Measurements from ENCODE around the gene KANK4. TPM values are rescaled to one million over a fixed set of nuclear protein-coding genes. Genes with fewer than 3 reads are reported as not detected.

KANK4 gene
- total and polyA plus RNA-seq, 2 of the 4 experiments (the other 2 are of a cell fraction): not detected

DNA sequence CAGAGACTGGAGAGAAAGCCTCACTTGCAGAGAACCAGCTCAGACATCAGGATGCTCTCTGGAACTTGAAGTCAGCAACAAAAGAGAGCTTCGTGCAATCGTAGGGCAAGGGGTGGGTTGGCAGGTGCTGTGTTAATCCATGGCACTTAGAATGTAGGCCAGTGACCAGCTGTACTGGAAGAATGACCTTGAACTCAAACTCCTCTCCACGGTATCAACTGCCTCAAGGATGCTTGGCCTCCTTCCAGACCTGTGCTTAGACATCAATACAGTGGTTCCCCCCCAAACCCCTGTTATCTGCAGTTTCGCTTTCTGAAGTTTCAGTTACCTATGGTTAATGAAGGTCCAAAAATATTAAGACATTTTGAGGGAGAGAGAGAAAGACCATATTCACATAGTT, 6.5 kb downstream of the KANK4 start:
- Histone ChIP-seq H3K36me3 (ENCODE audit: control insufficient read depth, insufficient read depth, low read length) (no peaks in the 10 kb centered on the region), H3K23ac (ENCODE audit: low read depth, low read length) (no peak overlapping the region), H3K9me3 (ENCODE audit: control insufficient read depth, insufficient read depth, low read length) (no peaks in the 10 kb centered on the region), H2BK120ac (ENCODE audit: low read depth, low read length) (no peak overlapping the region), H4K5ac (ENCODE audit: low read depth, low read length) (no peak overlapping the region), H2BK5ac (ENCODE audit: low read depth, low read length, poor library complexity, severe bottlenecking) (no peak overlapping the region), H3K27ac (ENCODE audit: insufficient read depth, low read length) (no peak overlapping the region), H3K9me1 (ENCODE audit: insufficient read depth, low read length) (no peaks in the 10 kb centered on the region), H3K4me3 (ENCODE audit: insufficient read depth, low read depth, low read length) (no peak overlapping the region), H4K8ac (ENCODE audit: low read depth in 2 of 2, low read length in 2 of 2) (no peak overlapping the region), H3K56ac (ENCODE audit: extremely low read depth, insufficient read depth, low read length) (no peak overlapping the region), H2AK9ac (replicated peaks; ENCODE audit: low read depth, low read length, poor library complexity) (no peak overlapping the region), H3K9ac (ENCODE audit: low read depth, low read length) (no peak overlapping the region), H3K4ac (ENCODE audit: low read depth, low read length) (no peak overlapping the region), H4K20me1 (ENCODE audit: insufficient read depth, low read length) (no peaks in the 10 kb centered on the region), H2BK20ac (ENCODE audit: low read depth, low read length) (no peak overlapping the region), H4K91ac (ENCODE audit: insufficient read depth, low read depth, low read length) (no peak overlapping the region), H3K79me1 (ENCODE audit: low read depth in 1 of 2, low read length in 2 of 2) (no peaks in the 10 kb centered on the region), H3K4me2 (ENCODE audit: low read depth, low read length) (no peak overlapping the region), H3K14ac (replicated peaks; ENCODE audit: low read depth, low read length) (no peak overlapping the region), H2AK5ac (ENCODE audit: low read depth, low read length) (no peak overlapping the region), H2BK15ac (ENCODE audit: low read depth, low read length) (no peak overlapping the region), H3K27me3 (ENCODE audit: control insufficient read depth, insufficient read depth, low read length) (peaks cover 9% of the 10 kb centered on the region), H3K18ac (ENCODE audit: low read depth, low read length) (no peak overlapping the region), H2AFZ (replicated peaks; ENCODE audit: low read length, poor library complexity) (no peak overlapping the region), H3K4me1 (ENCODE audit: control insufficient read depth, insufficient read depth, low read length) (no peaks in the 10 kb centered on the region)
- no peak for ATAC-seq (ENCODE audit: low read depth)
- BruUV-seq (replicated peaks): no TSS peak
- ChIA-PET CTCF (no interaction called here), POLR2A (ENCODE audit: unreplicated experiment) (no interaction called here)
- intact Hi-C loops (cut with micrococcal nuclease): no loop called here
- in situ Hi-C loops (cut with MboI; ENCODE audit: low sequenced_read_pairs): no loop called here
- no peak for DNase-seq
- 80% methylated on average over 1 of the region's 4 CpGs; no CpG with 5 or more reads in 1 of the 2 experiments for WGBS, 2 experiments (ENCODE audit: extremely low coverage in 2 of 2, insufficient read length in 1 of 2)
- dilution Hi-C loops (cut with HindIII; ENCODE audit: low sequenced_read_pairs, unreplicated experiment): no loop called here
- TF ChIP-seq RCOR1 (IDR thresholded peaks at IDR 0.05; ENCODE audit: insufficient replicate concordance, low read length) (no peak), SMC3 (IDR thresholded peaks at IDR 0.05; ENCODE audit: low read depth, low read length) (no peak), MXI1 (IDR thresholded peaks at IDR 0.05; ENCODE audit: borderline replicate concordance, low read depth, low read length) (no peak), RAD21 (IDR thresholded peaks at IDR 0.05; ENCODE audit: low read length) (no peak), NFE2L2 (IDR thresholded peaks at IDR 0.05; ENCODE audit: low read depth, low read length) (no peak), FOS (IDR thresholded peaks at IDR 0.05; ENCODE audit: low read depth, low read length) (no peak), MAFK (IDR thresholded peaks at IDR 0.05; ENCODE audit: low read depth, low read length) (no peak), CHD1 (IDR thresholded peaks at IDR 0.05; ENCODE audit: low read depth, low read length) (no peak), BHLHE40 (IDR thresholded peaks at IDR 0.05; ENCODE audit: low read depth, low read length) (no peak), RFX5 (IDR thresholded peaks at IDR 0.05; ENCODE audit: low read depth, low read length) (no peak), POLR2A (IDR thresholded peaks at IDR 0.05; ENCODE audit: low read depth, low read length) (no peak), MAZ (IDR thresholded peaks at IDR 0.05; ENCODE audit: borderline replicate concordance, low read depth, low read length) (no peak)
- TF ChIP-seq, protein P1, sequence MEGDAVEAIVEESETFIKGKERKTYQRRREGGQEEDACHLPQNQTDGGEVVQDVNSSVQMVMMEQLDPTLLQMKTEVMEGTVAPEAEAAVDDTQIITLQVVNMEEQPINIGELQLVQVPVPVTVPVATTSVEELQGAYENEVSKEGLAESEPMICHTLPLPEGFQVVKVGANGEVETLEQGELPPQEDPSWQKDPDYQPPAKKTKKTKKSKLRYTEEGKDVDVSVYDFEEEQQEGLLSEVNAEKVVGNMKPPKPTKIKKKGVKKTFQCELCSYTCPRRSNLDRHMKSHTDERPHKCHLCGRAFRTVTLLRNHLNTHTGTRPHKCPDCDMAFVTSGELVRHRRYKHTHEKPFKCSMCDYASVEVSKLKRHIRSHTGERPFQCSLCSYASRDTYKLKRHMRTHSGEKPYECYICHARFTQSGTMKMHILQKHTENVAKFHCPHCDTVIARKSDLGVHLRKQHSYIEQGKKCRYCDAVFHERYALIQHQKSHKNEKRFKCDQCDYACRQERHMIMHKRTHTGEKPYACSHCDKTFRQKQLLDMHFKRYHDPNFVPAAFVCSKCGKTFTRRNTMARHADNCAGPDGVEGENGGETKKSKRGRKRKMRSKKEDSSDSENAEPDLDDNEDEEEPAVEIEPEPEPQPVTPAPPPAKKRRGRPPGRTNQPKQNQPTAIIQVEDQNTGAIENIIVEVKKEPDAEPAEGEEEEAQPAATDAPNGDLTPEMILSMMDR (conservative IDR thresholded peaks at IDR 0.05; ENCODE audit: low read depth, low read length): no peak
- TF ChIP-seq, protein P2, sequence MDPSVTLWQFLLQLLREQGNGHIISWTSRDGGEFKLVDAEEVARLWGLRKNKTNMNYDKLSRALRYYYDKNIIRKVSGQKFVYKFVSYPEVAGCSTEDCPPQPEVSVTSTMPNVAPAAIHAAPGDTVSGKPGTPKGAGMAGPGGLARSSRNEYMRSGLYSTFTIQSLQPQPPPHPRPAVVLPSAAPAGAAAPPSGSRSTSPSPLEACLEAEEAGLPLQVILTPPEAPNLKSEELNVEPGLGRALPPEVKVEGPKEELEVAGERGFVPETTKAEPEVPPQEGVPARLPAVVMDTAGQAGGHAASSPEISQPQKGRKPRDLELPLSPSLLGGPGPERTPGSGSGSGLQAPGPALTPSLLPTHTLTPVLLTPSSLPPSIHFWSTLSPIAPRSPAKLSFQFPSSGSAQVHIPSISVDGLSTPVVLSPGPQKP (IDR thresholded peaks at IDR 0.05; ENCODE audit: borderline replicate concordance, low read depth, low read length): no peak
- TF ChIP-seq, protein P3, sequence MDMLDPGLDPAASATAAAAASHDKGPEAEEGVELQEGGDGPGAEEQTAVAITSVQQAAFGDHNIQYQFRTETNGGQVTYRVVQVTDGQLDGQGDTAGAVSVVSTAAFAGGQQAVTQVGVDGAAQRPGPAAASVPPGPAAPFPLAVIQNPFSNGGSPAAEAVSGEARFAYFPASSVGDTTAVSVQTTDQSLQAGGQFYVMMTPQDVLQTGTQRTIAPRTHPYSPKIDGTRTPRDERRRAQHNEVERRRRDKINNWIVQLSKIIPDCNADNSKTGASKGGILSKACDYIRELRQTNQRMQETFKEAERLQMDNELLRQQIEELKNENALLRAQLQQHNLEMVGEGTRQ (IDR thresholded peaks at IDR 0.05; ENCODE audit: low read depth, low read length): no peak

Measured in IMR-90 (cell line).